ENCODE measurements around the gene LUZP4.
A peak's percentile ranks its signal among the peaks of the same experiment; 100 is the strongest.
"Not testable (repeated sequence)": the region's sequence is repeated elsewhere in the genome, so short reads cannot be mapped to it uniquely, and the experiment has no call there.

The LUZP4 gene

DNA sequence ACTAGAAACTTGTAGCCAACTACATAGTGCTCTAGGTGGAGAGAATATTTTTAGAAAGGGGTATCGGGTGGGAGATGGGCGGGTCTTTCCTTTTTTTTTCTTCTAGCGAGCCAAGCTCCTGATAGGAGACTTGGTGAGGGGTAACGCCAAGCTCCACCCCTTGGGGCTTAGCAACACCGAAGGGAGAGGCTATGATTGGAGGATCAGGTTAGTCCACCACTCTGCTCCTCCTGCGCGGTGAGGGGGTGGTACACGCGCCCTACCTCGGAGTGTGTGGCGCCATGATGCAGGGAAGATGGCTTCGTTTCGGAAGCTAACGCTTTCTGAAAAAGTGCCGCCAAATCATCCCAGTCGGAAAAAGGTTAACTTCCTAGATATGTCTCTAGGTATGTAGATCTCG lies at the start of gene LUZP4:
LUZP4 (plus strand) TSS at position 251 of the 400 bp plus-strand sequence; CDS start at position 296, 45 bp downstream.
- DNase-seq: no peak

DNA sequence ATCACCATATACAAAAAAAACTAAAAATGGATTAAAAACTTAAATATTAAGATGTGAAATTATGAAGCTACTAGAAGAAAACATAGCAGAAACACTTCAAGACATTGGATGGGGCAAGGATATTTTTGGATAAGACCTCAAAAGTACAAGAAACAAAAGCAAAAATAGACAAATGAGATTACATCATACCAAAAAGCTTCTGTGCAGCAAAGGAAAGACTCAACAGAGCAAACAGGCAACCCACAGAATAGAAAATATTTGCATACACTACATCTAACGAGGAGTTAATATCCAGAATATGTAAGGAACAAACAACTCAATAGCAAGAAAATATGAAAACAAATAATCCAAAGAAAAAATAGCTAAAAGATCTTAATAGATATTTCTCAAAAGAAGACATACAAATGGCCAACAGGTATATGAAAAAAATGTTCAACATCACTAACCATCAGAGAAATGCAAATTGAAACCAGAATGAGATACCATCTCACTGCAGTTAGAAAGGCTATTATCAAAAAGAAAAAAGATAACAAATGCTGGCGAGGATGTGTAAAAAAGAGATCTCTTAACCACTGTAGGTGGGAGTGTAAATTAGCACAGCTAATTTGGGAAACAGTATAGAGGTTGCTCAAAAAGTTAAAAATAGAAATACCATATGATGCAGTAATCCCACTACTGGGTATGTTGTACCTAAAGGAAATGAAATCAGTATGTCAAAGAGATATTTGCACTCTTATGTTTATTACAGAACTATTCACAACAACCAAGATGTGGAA lies 37.9 kb upstream of the LUZP4 start:
- DNase-seq: no peak

GRCh38 chrX:115255003-115255402 lies 34.5 kb upstream of the LUZP4 start:
- no peak for DNase-seq

DNA sequence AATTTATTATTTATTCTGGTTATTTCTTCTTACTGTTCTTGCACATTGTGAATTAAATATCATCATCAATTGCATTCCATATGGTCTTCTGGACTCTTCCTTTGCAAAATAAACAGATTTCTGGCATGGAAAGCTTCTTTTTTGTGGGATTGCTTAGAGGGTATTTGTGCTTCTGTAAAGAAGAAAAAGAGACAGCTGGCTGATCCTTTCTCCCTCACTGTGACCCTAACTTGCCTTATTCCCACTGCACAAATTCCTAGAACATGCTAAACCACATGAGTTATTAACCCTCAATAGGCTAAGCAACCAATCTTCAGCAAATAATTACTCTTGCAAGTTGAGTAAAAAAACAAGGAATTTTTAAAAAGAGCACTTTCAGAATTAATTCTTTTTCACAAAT lies 31.8 kb upstream of the LUZP4 start:
- DNase-seq: no peak

GRCh38 chrX:115259238-115259875 lies 30.2 kb upstream of the LUZP4 start:
- no peak for DNase-seq

DNA sequence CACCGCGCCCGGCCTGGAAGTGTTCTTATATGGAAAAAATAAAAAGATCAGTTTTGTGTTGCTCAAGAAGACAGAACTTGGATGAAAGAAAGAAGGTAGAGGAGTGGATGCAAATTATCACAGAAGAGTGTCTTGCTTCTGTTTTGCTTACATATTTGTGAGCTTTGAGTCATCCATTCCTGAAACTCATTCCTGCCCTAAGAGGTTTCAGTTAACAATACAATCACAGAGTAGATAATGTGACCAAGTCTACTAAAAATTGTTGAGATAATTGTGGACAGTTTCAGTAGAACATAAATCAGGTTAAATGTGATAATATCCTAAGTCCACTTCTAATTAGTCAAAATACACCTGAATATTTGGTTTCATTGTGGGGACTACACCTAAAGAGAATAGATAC lies 29.2 kb upstream of the LUZP4 start:
- DNase-seq: no peak

- DNase-seq: no peak
These were observed 28.4 kb upstream of the LUZP4 start for GRCh38 chrX:115261148-115261547.

DNA sequence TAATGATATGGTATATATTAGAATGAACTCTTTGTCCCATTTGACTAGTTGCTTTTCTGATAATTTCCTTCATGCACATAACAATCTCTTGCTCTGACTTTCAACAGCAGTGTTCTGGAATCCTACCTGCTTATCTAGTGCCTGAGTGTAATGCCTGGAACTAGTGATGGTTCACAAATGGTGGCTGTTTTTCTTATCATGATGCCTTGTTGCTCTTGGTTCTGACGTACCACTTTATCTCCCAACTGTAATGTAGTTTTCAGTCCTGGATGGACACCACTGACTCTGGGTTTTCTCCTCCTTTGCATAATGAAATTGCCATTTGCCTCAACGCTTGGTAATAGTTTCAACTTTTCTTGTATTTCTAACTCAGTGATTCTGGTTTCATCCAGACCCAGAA lies 25.5 kb upstream of the LUZP4 start:
- no peak for DNase-seq

DNA sequence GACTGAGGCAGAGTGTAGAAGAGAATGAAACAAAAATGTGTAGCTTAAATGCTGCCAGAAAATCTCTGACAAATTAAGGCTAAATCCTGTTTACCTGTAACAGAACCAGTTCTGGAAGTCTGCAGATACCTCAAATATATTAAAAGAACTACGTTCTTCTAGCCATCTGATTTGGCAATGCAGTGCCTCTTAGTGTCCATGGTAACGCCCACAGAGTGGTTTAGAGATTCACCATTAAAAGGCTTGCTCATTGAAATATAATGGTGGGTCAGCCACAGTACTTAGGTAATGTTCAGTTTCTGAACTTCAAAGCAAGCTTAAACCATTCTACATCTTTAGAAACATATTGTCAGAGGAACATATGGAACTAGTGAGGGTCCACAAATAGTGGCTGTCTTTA lies 23.2 kb upstream of the LUZP4 start:
- no peak for DNase-seq

DNA sequence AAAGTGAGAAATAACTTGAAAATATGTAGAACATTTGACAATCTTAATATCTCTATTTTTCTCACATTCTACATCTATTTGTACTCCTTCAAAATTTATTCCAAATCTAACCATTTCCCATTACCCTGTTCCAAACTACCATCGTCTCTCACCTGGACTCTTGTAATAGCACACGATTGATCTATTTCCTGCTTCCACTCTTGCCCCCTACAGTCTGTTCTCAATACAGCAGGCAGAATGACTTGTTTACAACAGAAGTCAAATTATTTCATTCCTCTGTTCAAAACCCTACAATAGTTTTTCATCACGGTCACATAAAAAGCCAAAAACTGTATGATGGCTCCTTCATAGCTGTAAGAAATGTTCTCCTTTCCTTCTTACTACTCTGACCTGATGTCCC lies 21.1 kb upstream of the LUZP4 start:
- DNase-seq: no peak

DNA sequence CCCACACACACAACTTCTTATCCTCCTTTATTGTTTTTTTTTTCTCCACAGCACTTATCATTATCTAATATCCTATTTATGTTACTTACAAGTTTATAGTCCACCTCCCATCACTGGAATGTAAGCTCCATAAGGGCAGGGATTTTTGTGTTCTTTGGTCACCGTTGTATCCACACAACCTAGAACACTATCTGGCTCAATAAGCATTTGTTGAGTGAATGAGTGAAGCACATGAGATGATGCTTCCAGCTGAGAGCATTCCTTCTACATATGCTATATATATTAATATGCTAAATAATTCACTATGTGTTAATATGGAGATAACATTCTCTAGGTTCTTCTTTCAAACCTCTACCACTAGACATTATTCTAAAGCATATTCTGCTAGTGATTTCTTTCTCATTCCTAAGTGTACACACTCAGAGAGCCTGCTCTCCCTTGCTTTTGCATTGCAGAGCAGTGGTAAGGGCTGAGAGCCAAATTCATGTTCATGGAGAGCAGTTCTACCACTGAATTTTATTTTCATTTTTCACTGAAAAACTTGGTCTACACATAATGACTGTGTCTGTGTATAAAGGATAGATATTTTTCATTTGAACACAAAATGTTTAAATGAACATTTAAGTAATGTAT lies 20.3 kb upstream of the LUZP4 start:
- DNase-seq: no peak

DNA sequence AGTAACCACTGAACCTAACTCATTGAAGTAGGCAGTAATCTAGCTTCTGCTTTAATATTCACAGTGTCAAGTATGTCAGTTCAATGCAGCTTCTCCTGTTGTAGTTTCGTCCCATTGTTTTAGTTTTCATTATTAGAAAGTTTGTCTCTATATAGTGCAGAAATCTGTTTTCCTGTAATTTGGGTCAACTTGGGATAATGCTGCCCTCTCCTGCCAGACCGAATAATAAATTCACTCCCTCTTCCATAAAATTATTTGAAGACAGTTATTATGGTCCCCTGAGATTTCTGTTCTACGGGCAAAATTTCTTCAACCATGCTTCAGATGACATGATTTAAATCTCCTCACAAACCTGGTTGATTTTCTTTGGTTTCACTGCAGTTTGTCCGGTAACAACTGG lies 4.6 kb upstream of the LUZP4 start:
- DNase-seq: no peak

GRCh38 chrX:115297189-115297588 lies 7.7 kb downstream of the LUZP4 start:
- DNase-seq: no peak

DNA sequence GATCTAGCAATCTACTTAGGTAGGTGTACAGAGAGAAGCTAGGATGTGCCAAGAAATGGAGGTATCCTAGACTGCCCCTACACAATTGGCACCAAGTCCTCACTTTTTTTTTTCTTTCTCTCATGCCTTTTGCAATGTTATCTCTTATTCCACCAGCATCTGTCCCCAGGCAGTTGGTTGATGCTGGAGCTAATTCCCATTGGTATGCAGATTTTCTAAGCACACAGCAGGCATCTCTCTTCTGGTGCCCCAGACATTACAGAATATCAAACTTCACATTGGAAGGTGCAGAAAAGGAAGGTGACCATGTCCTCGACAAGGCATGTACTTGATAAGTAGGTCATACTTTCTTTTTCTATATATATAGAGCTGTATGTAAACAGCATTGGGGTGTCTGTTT lies 21.6 kb downstream of the LUZP4 start:
- DNase-seq: no peak

DNA sequence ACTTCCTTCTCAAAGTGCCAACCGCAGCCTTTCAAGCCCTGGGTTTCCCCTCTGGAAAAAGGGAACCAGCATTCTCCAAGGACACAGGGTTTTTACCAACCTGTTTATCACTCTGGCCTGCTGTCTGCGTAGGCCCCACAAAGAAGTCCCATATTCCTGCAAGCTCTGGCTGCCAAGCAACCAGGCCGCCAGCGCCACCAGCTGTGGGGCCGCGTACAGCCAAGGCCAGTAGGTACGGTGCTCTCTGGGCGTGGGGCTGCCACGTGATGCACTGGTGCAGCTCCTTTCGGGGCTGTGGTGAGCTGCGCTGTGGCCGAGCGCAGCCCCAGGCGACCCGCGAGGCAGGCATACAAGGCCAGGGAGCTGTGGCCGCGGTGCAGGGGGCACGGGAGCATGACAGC lies 22.1 kb downstream of the LUZP4 start:
- no peak for DNase-seq

DNA sequence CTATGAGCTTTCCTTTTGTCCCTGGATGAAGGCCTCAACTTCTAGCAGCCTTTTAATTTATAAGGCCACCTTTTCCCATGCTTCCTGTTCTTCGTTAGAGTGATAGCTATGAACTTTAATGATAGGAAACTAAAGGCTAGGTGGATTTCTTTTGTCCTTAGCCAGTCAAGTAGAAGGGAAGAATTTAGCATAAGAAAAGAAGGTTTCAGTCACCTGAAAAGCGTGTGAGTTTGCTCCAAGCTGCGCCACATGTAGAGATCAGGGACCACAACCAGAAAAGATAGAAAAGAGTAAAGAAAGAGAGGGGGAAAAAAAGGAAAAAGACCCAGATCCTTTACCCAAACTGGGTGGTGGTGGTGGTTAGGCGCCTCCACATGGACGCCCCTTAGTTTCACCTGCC lies 28.6 kb downstream of the LUZP4 start:
- no peak for DNase-seq

- DNase-seq: no peak
These were observed 32.9 kb downstream of the LUZP4 start for GRCh38 chrX:115322375-115322774.

GRCh38 chrX:115324194-115324593 lies 34.7 kb downstream of the LUZP4 start:
- no peak for DNase-seq

DNA sequence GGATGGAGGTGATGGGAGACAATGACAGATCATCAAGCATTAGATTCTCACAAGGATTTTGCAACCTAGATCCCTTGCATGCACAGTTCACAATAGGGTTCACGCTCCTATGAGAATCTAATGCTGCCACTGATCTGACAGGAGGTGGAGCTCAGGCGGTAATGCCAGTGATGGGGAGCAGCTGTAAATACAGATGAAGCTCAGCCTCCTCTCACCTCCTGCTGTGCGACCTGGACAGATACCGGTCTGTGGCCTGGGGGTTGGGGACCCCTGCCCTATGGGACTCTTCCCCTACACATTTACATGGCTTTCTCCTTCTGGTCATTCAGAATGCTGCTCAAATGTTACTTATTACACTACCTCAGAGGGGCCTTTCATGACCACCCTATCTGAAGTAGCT lies 39.8 kb downstream of the LUZP4 start:
- DNase-seq: not testable (repeated sequence)

- peak; percentile 2 for DNase-seq
These were observed 41.1 kb downstream of the LUZP4 start for GRCh38 chrX:115330498-115331168.

DNA sequence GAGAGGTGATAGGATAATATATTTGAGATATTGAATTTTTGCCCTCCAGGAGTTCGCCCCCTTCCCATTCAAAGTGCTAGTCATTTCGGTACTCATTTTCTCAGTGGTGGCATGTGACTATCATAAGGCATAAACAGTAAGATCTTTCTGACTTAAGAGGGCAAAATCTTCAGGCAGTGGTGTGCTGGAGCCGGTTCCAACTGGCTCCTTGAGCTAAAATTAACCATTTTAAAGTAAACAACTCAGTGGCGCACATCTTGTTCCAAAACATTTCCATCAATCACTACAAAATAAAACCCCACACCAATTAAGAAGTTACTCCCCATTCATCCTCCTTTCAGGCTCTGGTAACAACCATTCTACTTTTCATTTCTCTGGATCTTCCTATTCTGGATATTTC lies 43.3 kb downstream of the LUZP4 start:
- no peak for DNase-seq

DNA sequence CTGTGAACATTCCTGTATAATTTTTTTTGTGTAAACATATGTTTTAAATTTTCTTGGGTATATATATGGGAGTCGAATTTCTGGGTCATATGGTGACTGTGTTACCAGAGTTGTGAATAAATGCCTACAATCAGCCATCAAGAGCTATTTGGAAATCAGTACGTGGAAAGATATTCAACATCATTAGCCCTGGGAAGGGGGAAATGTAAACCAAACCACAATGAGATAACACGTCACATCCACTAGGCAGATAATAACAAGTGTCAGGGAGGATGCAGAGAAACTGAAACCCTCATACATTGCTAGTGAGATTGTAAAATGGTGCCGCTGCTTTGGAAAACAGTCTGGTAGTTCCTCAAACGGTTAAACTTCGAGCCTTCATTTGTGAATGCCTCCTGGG lies 43.9 kb downstream of the LUZP4 start:
- DNase-seq: no peak

- no peak for DNase-seq
These were observed 48.1 kb downstream of the LUZP4 start for GRCh38 chrX:115337491-115338144.

All from CD4-positive, alpha-beta T cell treated with Interleukin-21 for 1 hour (primary cell).